ENCODE measurements around the gene NRSN1. TPM values are rescaled to one million over a fixed set of nuclear protein-coding genes. Genes with fewer than 3 reads are reported as not detected.

Gene NRSN1
- total and polyA plus RNA-seq, 8 donors: 0.25 to 1.1 (median 0.49) TPM; not detected in 4

- peaks cover 0 to 2% (median 0%) of the 10 kb centered on the region in 4 donors for H3K9me3 ChIP-seq
- intact Hi-C loops (cut with DNase I; ENCODE audit: low total_unique reads): no loop called here
- no peak for DNase-seq
- no peaks in the 10 kb centered on the region for H3K4me1 ChIP-seq
- H3K27ac ChIP-seq: no peak overlapping the region
- 34 to 44% (median 35%) methylated on average over 2 of the region's 2 CpGs for WGBS, 5 donors
- no peaks in the 10 kb centered on the region for H3K27me3 ChIP-seq
- H3K36me3 ChIP-seq: no peaks in the 10 kb centered on the region
- H3K4me3 ChIP-seq: no peak overlapping the region
- TF ChIP-seq EP300 (IDR thresholded peaks at IDR 0.05) (no peak), POLR2AphosphoS5 (IDR thresholded peaks at IDR 0.05) (no peak), CTCF (IDR thresholded peaks at IDR 0.05) (no peak), POLR2A (IDR thresholded peaks at IDR 0.05) (no peak)
These were observed 36.3 kb upstream of the NRSN1 start for GRCh38 chr6:24089736-24090135.

GRCh38 chr6:24092407-24092806, 33.6 kb upstream of the NRSN1 start:
- TF ChIP-seq CTCF (IDR thresholded peaks at IDR 0.05) (no peak), POLR2A (IDR thresholded peaks at IDR 0.05) (no peak), EP300 (IDR thresholded peaks at IDR 0.05) (no peak), POLR2AphosphoS5 (IDR thresholded peaks at IDR 0.05) (no peak)
- intact Hi-C loops (cut with DNase I; ENCODE audit: low total_unique reads): no loop called here
- 59 to 87% (median 82%) methylated on average over 3 of the region's 3 CpGs for WGBS, 5 donors

GRCh38 chr6:24093381-24093780, 32.6 kb upstream of the NRSN1 start:
- no peaks in the 10 kb centered on the region for H3K27me3 ChIP-seq
- no peak for DNase-seq
- 71 to 88% (median 82%) methylated on average over 4 of the region's 4 CpGs for WGBS, 5 donors
- H3K27ac ChIP-seq: no peak overlapping the region
- no peak overlapping the region for H3K4me3 ChIP-seq
- H3K9me3 ChIP-seq: peaks cover 0 to 3% (median 0%) of the 10 kb centered on the region in 4 donors
- intact Hi-C loops (cut with DNase I; ENCODE audit: low total_unique reads): no loop called here
- H3K4me1 ChIP-seq: no peaks in the 10 kb centered on the region
- TF ChIP-seq CTCF (IDR thresholded peaks at IDR 0.05) (no peak), POLR2A (IDR thresholded peaks at IDR 0.05) (no peak), POLR2AphosphoS5 (IDR thresholded peaks at IDR 0.05) (no peak), EP300 (IDR thresholded peaks at IDR 0.05) (no peak)
- H3K36me3 ChIP-seq: no peaks in the 10 kb centered on the region

More at GRCh38 chr6:24092407-24092806, 33.6 kb upstream of the NRSN1 start:
- peaks cover 0 to 3% (median 0%) of the 10 kb centered on the region in 4 donors for H3K9me3 ChIP-seq
- H3K4me1 ChIP-seq: no peaks in the 10 kb centered on the region
- H3K27ac ChIP-seq: no peak overlapping the region
- H3K4me3 ChIP-seq: no peak overlapping the region
- no peaks in the 10 kb centered on the region for H3K36me3 ChIP-seq
- no peaks in the 10 kb centered on the region for H3K27me3 ChIP-seq
- no peak for DNase-seq

GRCh38 chr6:24099181-24099580, 26.8 kb upstream of the NRSN1 start:
- Histone ChIP-seq H3K27me3 (no peaks in the 10 kb centered on the region), H3K9me3 (peaks cover 0 to 3% (median 0%) of the 10 kb centered on the region in 4 donors), H3K27ac (no peak overlapping the region), H3K4me1 (no peaks in the 10 kb centered on the region), H3K4me3 (no peak overlapping the region), H3K36me3 (no peaks in the 10 kb centered on the region)
- WGBS, 5 donors: 36 to 74% (median 54%) methylated on average over 2 of the region's 2 CpGs
- intact Hi-C loops (cut with DNase I; ENCODE audit: low total_unique reads): no loop called here
- TF ChIP-seq EP300 (IDR thresholded peaks at IDR 0.05) (no peak), POLR2A (IDR thresholded peaks at IDR 0.05) (no peak), POLR2AphosphoS5 (IDR thresholded peaks at IDR 0.05) (no peak), CTCF (IDR thresholded peaks at IDR 0.05) (no peak)
- DNase-seq: no peak

All from stomach (tissue), 9 donors.